Measurements from ENCODE around the gene NXF2B.
"Not testable (repeated sequence)": the region's sequence is repeated elsewhere in the genome, so short reads cannot be mapped to it uniquely, and the experiment has no call there.

Gene NXF2B, protein sequence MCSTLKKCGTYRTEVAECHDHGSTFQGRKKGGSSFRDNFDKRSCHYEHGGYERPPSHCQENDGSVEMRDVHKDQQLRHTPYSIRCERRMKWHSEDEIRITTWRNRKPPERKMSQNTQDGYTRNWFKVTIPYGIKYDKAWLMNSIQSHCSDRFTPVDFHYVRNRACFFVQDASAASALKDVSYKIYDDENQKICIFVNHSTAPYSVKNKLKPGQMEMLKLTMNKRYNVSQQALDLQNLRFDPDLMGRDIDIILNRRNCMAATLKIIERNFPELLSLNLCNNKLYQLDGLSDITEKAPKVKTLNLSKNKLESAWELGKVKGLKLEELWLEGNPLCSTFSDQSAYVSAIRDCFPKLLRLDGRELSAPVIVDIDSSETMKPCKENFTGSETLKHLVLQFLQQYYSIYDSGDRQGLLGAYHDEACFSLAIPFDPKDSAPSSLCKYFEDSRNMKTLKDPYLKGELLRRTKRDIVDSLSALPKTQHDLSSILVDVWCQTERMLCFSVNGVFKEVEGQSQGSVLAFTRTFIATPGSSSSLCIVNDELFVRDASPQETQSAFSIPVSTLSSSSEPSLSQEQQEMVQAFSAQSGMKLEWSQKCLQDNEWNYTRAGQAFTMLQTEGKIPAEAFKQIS

DNA sequence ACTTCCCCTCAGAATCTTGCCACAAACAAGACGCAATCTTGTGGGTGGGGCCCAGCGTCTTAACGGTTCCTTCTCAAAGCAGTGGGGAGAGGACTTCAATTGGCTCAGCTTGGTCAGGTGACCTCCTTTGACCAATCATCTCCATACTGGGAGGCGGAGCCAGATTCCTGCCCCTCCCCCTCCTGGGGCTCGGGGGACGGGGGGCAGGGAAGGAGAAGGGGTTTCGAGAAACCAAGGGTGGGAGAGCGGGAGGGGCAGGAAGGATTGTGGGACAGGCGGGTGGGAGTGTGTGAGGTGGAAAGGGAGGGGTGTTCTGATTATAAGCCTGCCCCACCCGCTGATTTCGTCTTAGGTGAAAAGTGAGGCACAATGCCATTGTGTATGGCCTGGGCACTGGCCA is at the start of gene NXF2B:
TSS of gene NXF2B (minus strand) at position 101 of the 400 bp plus-strand sequence. CDS start 59,972 bp downstream, outside the sequence.
- not testable (repeated sequence) for DNase-seq (ENCODE audit: low read depth in 2 of 2)

DNA sequence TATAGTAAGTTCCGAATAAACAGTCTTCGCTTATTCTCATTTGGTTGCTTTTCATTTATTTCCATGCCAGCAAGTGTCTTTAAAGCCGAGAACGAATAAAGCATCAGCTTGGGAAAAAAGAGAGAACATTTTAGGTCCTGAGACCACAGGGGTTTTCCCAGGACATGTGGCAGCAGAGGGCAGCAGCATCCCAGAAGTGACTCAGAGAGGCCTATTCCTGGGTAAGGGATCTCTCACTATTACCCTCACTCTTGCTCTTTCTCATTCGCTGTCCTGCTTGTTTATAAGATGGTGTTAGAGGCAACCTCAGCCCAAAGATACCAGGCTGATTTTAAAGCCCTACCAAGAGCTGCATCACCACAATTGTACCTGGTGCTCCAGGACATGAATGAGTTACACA is 39.0 kb upstream of the NXF2B start:
- not testable (repeated sequence) for DNase-seq (ENCODE audit: low read depth in 2 of 2)

DNA sequence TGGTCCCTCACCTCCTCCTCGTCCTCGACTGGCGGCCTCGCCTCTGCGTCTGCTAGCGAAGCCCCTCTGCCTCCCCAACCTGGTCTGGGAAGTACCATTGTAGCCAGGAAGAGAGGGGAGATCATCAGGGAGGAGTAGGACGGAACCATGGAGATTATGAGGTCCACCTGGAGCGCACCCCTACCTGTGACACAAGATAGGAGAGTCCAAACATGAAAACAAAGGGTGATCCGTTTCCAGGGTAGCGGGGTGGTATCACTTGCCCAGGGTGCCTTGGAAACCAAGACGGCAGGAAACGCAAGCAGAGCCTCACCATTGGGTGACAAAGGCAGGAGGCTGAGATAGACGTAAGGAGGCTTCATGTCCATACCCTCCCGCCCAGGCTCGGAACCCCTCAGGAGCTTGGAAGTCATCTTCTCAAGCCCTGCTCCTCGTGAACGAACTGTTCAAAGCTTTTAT is 32.0 kb upstream of the NXF2B start, which contains the start of gene TCP11X2:
TSS of gene TCP11X2 (minus strand) at position 51 of the 459 bp plus-strand sequence.
- DNase-seq (ENCODE audit: low read depth in 2 of 2): not testable (repeated sequence)

- not testable (repeated sequence) for DNase-seq (ENCODE audit: low read depth in 2 of 2)
Measured at GRCh38 chrX:102470215-102470614, 30.4 kb upstream of the NXF2B start.

GRCh38 chrX:102458615-102459014 is 18.8 kb upstream of the NXF2B start:
- not testable (repeated sequence) for DNase-seq (ENCODE audit: low read depth in 2 of 2)

DNA sequence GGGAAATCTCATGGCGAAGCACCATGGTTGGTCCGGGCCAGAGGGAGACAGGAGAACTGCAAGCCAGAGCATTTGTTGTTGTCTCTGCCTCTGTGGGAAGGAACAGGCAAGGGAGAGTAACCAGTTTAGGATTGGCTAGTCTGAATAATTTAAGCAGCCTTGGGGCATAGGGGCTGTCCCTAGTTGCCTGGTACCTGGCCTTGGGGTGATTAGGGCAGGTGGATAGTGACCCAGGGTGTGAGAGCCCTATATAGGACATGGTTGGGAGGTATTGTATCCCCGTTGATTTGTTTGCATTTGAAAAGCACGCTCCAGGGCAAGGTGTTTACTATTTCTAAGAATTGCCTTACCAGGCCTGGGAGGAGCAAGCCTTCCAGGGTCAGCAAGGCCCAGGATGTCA is 25.3 kb downstream of the NXF2B start:
- DNase-seq (ENCODE audit: low read depth in 2 of 2): not testable (repeated sequence)

DNA sequence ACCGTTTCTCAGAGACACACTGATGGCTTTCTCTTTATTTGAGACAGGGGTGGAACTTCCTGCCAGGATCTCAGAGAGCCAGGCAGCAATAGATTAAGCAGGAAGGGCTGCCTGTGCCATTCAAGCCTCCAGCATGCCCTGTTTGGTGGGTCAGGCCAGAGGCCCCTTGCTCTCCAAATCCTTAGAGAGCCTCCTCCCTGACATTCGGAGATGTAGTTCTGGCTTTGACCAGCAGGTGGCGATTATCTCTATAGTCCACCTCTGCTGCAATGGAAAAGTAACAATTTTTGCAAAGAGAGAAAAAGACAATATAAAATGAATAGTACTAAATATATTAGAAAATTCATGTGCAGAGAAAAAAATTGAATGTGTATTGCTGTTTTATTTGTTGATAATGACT is 93.9 kb downstream of the NXF2B start:
- DNase-seq (ENCODE audit: low read depth in 2 of 2): no peak

DNA sequence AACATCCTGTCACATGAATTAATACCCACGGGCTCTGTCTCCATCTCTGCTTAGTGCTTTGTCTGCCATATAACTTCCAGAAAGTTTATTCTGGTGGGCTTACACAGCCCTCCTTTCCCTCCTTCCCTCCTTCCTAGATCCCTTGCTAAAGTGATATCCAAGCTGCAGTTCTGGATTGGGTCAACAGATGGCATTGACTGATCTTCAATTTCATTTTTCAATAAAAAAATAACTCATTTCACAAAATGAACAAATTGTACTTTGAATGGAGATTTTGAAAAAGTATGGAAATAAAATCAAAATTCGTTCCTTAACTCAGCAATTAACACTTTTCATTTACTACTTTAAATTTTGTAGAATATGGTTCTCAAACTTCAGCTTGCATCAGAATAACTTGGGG is 97.9 kb downstream of the NXF2B start:
- DNase-seq (ENCODE audit: low read depth in 2 of 2): no peak

- DNase-seq (ENCODE audit: low read depth in 2 of 2): no peak
Measured at GRCh38 chrX:102339312-102340298, 100.2 kb downstream of the NXF2B start.

- no peak for DNase-seq (ENCODE audit: low read depth in 2 of 2)
Measured at GRCh38 chrX:102338162-102338561, 101.6 kb downstream of the NXF2B start.
